Endometrium (tissue), 2 donors: ENCODE data around the gene RNF26.

ENCODE experiments used
- FAIRE-seq: peaks from 2 replicates; lab custom pipeline; 2012; peaks lifted over from hg19 to GRCh38; lab: Jason Lieb, UNC
- donor health status: control.
- donor health status: control.

RNF26 gene

GRCh38 chr11:119316016-119316728 lies 18.2 kb upstream of the RNF26 start:
- FAIRE-seq: no peak

GRCh38 chr11:119316729-119317591 lies 17.4 kb upstream of the RNF26 start, which contains the start of gene MCAM:
TSS of gene MCAM (minus strand) at chr11:119317130. CDS start at chr11:119317101, 29 bp downstream.
- FAIRE-seq: no peak

GRCh38 chr11:119317592-119318239 lies 16.6 kb upstream of the RNF26 start:
- FAIRE-seq: no peak

GRCh38 chr11:119318240-119319135 lies 15.8 kb upstream of the RNF26 start:
- no peak for FAIRE-seq

GRCh38 chr11:119319136-119319699 lies 15.1 kb upstream of the RNF26 start:
- FAIRE-seq: no peak

- FAIRE-seq: no peak
Measured at GRCh38 chr11:119319700-119320239, 14.6 kb upstream of the RNF26 start.

- no peak for FAIRE-seq
Measured at GRCh38 chr11:119320240-119320775, 14.0 kb upstream of the RNF26 start.

- no peak for FAIRE-seq
Measured at GRCh38 chr11:119320776-119321524, 13.4 kb upstream of the RNF26 start.

GRCh38 chr11:119322360-119322739 lies 12.0 kb upstream of the RNF26 start:
- no peak for FAIRE-seq

- no peak for FAIRE-seq
Measured at GRCh38 chr11:119322921-119323531, 11.3 kb upstream of the RNF26 start.

GRCh38 chr11:119323532-119324033 lies 10.7 kb upstream of the RNF26 start:
- FAIRE-seq: no peak

GRCh38 chr11:119324189-119324588 lies 10.1 kb upstream of the RNF26 start:
- no peak for FAIRE-seq

GRCh38 chr11:119329320-119329719 lies 5.0 kb upstream of the RNF26 start:
- no peak for FAIRE-seq

- FAIRE-seq: no peak
Measured at GRCh38 chr11:119330237-119330636, 4.1 kb upstream of the RNF26 start.

- FAIRE-seq: no peak
Measured at GRCh38 chr11:119332111-119332765, 2.1 kb upstream of the RNF26 start.

- no peak for FAIRE-seq
Measured at GRCh38 chr11:119335091-119335654, 846 bp downstream of the RNF26 start.

- FAIRE-seq: no peak
Measured at GRCh38 chr11:119335655-119336543, 1.6 kb downstream of the RNF26 start.
